ENCODE measurements around the gene ZNRF2. TPM values are rescaled to one million over a fixed set of nuclear protein-coding genes. Genes with fewer than 3 reads are reported as not detected.
"Not testable (repeated sequence)": the region's sequence is repeated elsewhere in the genome, so short reads cannot be mapped to it uniquely, and the experiment has no call there.

The ZNRF2 gene
- total RNA-seq, 1 experiment from 2014 or later = 22.1 TPM

DNA sequence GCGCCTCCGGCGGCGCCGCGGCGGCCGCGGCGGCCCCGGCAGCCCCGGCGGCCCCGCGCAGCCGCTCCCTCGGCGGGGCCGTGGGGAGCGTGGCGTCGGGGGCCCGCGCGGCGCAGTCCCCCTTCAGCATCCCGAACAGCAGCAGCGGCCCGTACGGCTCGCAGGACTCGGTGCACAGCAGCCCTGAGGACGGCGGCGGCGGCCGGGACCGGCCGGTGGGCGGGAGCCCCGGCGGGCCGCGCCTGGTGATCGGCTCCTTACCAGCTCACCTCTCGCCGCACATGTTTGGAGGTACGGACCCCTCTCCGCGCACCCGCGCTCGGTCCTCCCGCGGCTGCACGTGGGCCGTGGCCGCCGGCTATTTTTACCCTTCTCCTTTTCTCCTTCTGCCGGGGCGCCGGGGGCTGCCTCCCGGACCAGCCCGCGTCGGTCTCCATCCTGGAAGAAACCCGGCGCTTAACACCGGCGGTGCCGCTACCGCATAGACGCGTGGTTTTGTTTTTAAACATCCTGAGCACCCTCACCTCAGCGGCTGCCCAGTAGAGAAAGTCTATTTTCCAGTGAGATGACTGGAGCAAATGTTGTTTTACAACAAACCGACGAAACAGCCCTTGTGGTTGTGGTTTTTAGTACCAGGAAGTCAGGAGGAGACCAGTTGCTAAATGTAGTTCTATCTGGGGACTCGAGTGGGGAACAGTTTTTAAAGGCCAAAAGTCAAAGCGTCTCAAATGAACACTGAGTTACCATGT lies 1.3 kb downstream of the ZNRF2 start:
- Histone ChIP-seq H3K36me3 (ENCODE audit: control insufficient read depth, insufficient read depth, low read length) (no peaks in the 10 kb centered on the region; the same call in 1 of the 2 replicates), H3K27ac (ENCODE audit: low read length) (peak overlapping the region; percentile 97), H3K4me1 (ENCODE audit: control insufficient read depth, insufficient read depth, low read length) (peaks cover 29% of the 10 kb centered on the region), H3K9me3 (ENCODE audit: control insufficient read depth, insufficient read depth, low read depth, low read length) (no peaks in the 10 kb centered on the region), H3K27me3 (ENCODE audit: control insufficient read depth, insufficient read depth, low read length) (no peaks in the 10 kb centered on the region), H3K4me3 (ENCODE audit: low read depth in 2 of 2, low read length in 2 of 2) (peak overlapping the region; percentile 77 to 98)
- no TSS peak for BruUV-seq (replicated peaks)
- ATAC-seq (0 out of 2 replicates have a peak, but pooled peaks have one; percentile 0), DNase-seq (ENCODE audit: low read depth, low spot score) (no peak)
- TF ChIP-seq SIN3A (IDR thresholded peaks at IDR 0.05; ENCODE audit: borderline replicate concordance, insufficient read depth, low read depth, low read length) (0 out of 2 replicates have a peak, but pooled peaks have one; percentile 21), TCF7L2 (IDR thresholded peaks at IDR 0.05; ENCODE audit: low read depth, low read length) (no peak)
- intact Hi-C loops (cut with micrococcal nuclease; ENCODE audit: unreplicated experiment) = no loop called here
- in situ Hi-C loops (cut with HindIII; ENCODE audit: low pct_unique_long_range_greater_than_20kb, low sequenced_read_pairs) = no loop called here
- POLR2A ChIA-PET = no interaction called here
- CTCF ChIA-PET = interaction anchor here (0.7 kb wide), 1 partner anchor 82 kb away, joined by 5 read pairs; no protein-coding TSS in a partner anchor

GRCh38 chr7:30286749-30287148 lies 2.4 kb downstream of the ZNRF2 start:
- H3K4me3 ChIP-seq (ENCODE audit: low read depth in 2 of 2, low read length in 2 of 2) = peak overlapping the region; percentile 77 to 98
- H3K27me3 ChIP-seq (ENCODE audit: control insufficient read depth, insufficient read depth, low read length) = no peaks in the 10 kb centered on the region
- TF ChIP-seq, protein P1, sequence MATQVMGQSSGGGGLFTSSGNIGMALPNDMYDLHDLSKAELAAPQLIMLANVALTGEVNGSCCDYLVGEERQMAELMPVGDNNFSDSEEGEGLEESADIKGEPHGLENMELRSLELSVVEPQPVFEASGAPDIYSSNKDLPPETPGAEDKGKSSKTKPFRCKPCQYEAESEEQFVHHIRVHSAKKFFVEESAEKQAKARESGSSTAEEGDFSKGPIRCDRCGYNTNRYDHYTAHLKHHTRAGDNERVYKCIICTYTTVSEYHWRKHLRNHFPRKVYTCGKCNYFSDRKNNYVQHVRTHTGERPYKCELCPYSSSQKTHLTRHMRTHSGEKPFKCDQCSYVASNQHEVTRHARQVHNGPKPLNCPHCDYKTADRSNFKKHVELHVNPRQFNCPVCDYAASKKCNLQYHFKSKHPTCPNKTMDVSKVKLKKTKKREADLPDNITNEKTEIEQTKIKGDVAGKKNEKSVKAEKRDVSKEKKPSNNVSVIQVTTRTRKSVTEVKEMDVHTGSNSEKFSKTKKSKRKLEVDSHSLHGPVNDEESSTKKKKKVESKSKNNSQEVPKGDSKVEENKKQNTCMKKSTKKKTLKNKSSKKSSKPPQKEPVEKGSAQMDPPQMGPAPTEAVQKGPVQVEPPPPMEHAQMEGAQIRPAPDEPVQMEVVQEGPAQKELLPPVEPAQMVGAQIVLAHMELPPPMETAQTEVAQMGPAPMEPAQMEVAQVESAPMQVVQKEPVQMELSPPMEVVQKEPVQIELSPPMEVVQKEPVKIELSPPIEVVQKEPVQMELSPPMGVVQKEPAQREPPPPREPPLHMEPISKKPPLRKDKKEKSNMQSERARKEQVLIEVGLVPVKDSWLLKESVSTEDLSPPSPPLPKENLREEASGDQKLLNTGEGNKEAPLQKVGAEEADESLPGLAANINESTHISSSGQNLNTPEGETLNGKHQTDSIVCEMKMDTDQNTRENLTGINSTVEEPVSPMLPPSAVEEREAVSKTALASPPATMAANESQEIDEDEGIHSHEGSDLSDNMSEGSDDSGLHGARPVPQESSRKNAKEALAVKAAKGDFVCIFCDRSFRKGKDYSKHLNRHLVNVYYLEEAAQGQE (IDR thresholded peaks at IDR 0.05; ENCODE audit: insufficient read depth in 1 of 2, low read depth in 2 of 2, low read length in 1 of 2) = no peak
- TF ChIP-seq POLR2AphosphoS5 (IDR thresholded peaks at IDR 0.05; ENCODE audit: low read depth, low read length) (no peak), SIN3A (IDR thresholded peaks at IDR 0.05; ENCODE audit: borderline replicate concordance, insufficient read depth, low read depth, low read length) (no peak), TCF7L2 (IDR thresholded peaks at IDR 0.05; ENCODE audit: low read depth, low read length) (no peak), CTCF (IDR thresholded peaks at IDR 0.05) (no peak)
- ChIA-PET CTCF (no interaction called here), POLR2A (no interaction called here)
- H3K36me3 ChIP-seq (ENCODE audit: control insufficient read depth, insufficient read depth, low read length) = no peaks in the 10 kb centered on the region; the same call in 1 of the 2 replicates
- in situ Hi-C loops (cut with HindIII; ENCODE audit: low pct_unique_long_range_greater_than_20kb, low sequenced_read_pairs) = no loop called here
- H3K4me1 ChIP-seq (ENCODE audit: control insufficient read depth, insufficient read depth, low read length) = peaks cover 34% of the 10 kb centered on the region
- BruUV-seq (replicated peaks) = TSS peak; percentile 70
- ATAC-seq (no peak), DNase-seq (ENCODE audit: low read depth, low spot score) (no peak)
- H3K27ac ChIP-seq (ENCODE audit: low read length) = peak overlapping the region; percentile 97
- intact Hi-C loops (cut with micrococcal nuclease; ENCODE audit: unreplicated experiment) = no loop called here
- no peaks in the 10 kb centered on the region for H3K9me3 ChIP-seq (ENCODE audit: control insufficient read depth, insufficient read depth, low read depth, low read length)

GRCh38 chr7:30287625-30288024 lies 3.2 kb downstream of the ZNRF2 start:
- ATAC-seq; in situ Hi-C loops (cut with HindIII; ENCODE audit: low pct_unique_long_range_greater_than_20kb, low sequenced_read_pairs); DNase-seq (ENCODE audit: low read depth, low spot score); H3K27me3 ChIP-seq (ENCODE audit: control insufficient read depth, insufficient read depth, low read length); intact Hi-C loops (cut with micrococcal nuclease; ENCODE audit: unreplicated experiment); CTCF ChIA-PET; H3K36me3 ChIP-seq (ENCODE audit: control insufficient read depth, insufficient read depth, low read length); H3K9me3 ChIP-seq (ENCODE audit: control insufficient read depth, insufficient read depth, low read depth, low read length); BruUV-seq (replicated peaks): not testable (repeated sequence)
- Histone ChIP-seq H3K27ac (ENCODE audit: low read length) (peak overlapping the region; percentile 49; the same call in 1 of the 2 replicates), H3K4me1 (ENCODE audit: control insufficient read depth, insufficient read depth, low read length) (peaks cover 35% of the 10 kb centered on the region), H3K4me3 (ENCODE audit: low read depth in 2 of 2, low read length in 2 of 2) (peak overlapping the region; percentile 23 to 77)
- POLR2A ChIA-PET = interaction anchor here (1.1 kb wide), 1 partner anchor 17 kb away, joined by 3 read pairs; no protein-coding TSS in a partner anchor

DNA sequence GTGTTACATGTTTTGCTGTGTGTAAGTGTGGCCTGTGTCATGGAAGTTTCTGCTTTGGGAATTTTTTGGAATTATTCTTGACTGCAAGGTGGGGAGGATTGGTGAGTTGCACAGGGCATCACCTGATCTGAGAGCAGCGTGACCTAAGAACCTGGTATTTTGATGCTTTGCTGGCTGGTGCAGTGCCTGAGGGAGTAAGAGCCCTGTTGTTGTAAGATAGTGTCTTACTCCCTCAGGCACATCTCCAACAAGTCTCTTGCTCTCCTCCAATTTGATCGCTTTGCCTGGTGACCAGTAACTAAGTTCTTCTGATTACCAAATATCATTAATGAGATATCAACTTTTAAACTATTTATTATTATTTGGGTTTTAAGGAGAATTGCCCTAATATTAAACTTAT lies 5.2 kb downstream of the ZNRF2 start:
- H3K4me3 ChIP-seq (ENCODE audit: low read depth in 2 of 2, low read length in 2 of 2); ATAC-seq; intact Hi-C loops (cut with micrococcal nuclease; ENCODE audit: unreplicated experiment); H3K27me3 ChIP-seq (ENCODE audit: control insufficient read depth, insufficient read depth, low read length); POLR2A ChIA-PET; H3K9me3 ChIP-seq (ENCODE audit: control insufficient read depth, insufficient read depth, low read depth, low read length); DNase-seq (ENCODE audit: low read depth, low spot score); H3K36me3 ChIP-seq (ENCODE audit: control insufficient read depth, insufficient read depth, low read length); in situ Hi-C loops (cut with HindIII; ENCODE audit: low pct_unique_long_range_greater_than_20kb, low sequenced_read_pairs); CTCF ChIA-PET; BruUV-seq (replicated peaks): not testable (repeated sequence)
- Histone ChIP-seq H3K27ac (ENCODE audit: low read length) (peak overlapping the region; percentile 31; the same call in 1 of the 2 replicates), H3K4me1 (ENCODE audit: control insufficient read depth, insufficient read depth, low read length) (peaks cover 34% of the 10 kb centered on the region)

- H3K9me3 ChIP-seq (ENCODE audit: control insufficient read depth, insufficient read depth, low read depth, low read length); H3K36me3 ChIP-seq (ENCODE audit: control insufficient read depth, insufficient read depth, low read length); intact Hi-C loops (cut with micrococcal nuclease; ENCODE audit: unreplicated experiment); BruUV-seq (replicated peaks); POLR2A ChIA-PET; H3K4me3 ChIP-seq (ENCODE audit: low read depth in 2 of 2, low read length in 2 of 2); CTCF ChIA-PET; ATAC-seq; DNase-seq (ENCODE audit: low read depth, low spot score); H3K27me3 ChIP-seq (ENCODE audit: control insufficient read depth, insufficient read depth, low read length); in situ Hi-C loops (cut with HindIII; ENCODE audit: low pct_unique_long_range_greater_than_20kb, low sequenced_read_pairs): not testable (repeated sequence)
- peaks cover 34% of the 10 kb centered on the region for H3K4me1 ChIP-seq (ENCODE audit: control insufficient read depth, insufficient read depth, low read length)
- H3K27ac ChIP-seq (ENCODE audit: low read length) = peak overlapping the region; percentile 31; the same call in 1 of the 2 replicates
These were observed 5.9 kb downstream of the ZNRF2 start for GRCh38 chr7:30290317-30290716.

All from Panc1 (cell line).